H1 (cell line): ENCODE measurements around the gene TECTB. TPM values are rescaled to one million over a fixed set of nuclear protein-coding genes. Genes with fewer than 3 reads are reported as not detected.

Experiments
- FOSL1 ChIP-seq: IDR thresholded peaks from 2 replicates; pipeline ENCODE4 v1.6.1; 2011; ENCODE audit warnings: mild to moderate bottlenecking, low read depth, low read length, moderate library complexity; ENCODE audit not compliant: insufficient read depth
- NRF1 ChIP-seq: IDR thresholded peaks from 2 replicates; pipeline ENCODE4 v1.6.1; 2011; ENCODE audit warnings: mild to moderate bottlenecking, low read depth, low read length, improper control_type of control experiment
- RXRA ChIP-seq: IDR thresholded peaks from 2 replicates; pipeline ENCODE4 v1.6.1; 2011; ENCODE audit warnings: low read depth, mild to moderate bottlenecking, low read length, moderate library complexity; ENCODE audit not compliant: insufficient read depth
- SP1 ChIP-seq: IDR thresholded peaks from 2 replicates; pipeline ENCODE4 v1.6.1; 2011; ENCODE audit warnings: low read depth, low read length
- SP4 ChIP-seq: IDR thresholded peaks from 2 replicates; pipeline ENCODE4 v1.6.1; 2012; ENCODE audit warnings: low read length, inconsistent platforms
- polyA plus RNA-seq, 7 experiments: library from polyadenylated mRNA; depleted of rRNA in 3 of 7; stranded (reverse) in 5 of 7; unstranded in 2 of 7; fragments of >200 nt in 5 of 7; fragments of 200-250 nt in 2 of 7; gene quantifications; 1 replicate in 5 of 7; 2 replicates in 1 of 7; 4 replicates in 1 of 7; pipeline versions ENCODE4 v1.2.1 to v1.2.3, GENCODE V29; 2011 to 2013; ENCODE audit warnings: missing spikeins in 2 of 7, mixed read lengths in 2 of 7
- total RNA-seq: library from RNA; stranded (reverse); fragmentation: NEBNext Ultra II Directional; extraction: Animal tissue kit (Norgen Biotek cat#: 25700); gene quantifications from 2 replicates; pipeline ENCODE4 v1.2.1, GENCODE V29; 2021

Gene TECTB
- total and polyA plus RNA-seq, 2 of the 8 experiments (the other 6 are each of a cell fraction or from before 2014, with no cell fraction given), result not detected

- TF ChIP-seq SP4 (no peak), RXRA (no peak), SP1 (no peak), FOSL1 (no peak), NRF1 (no peak)
Measured at GRCh38 chr10:112244197-112244596, 39.0 kb upstream of the TECTB start (continued).
